Activated gamma-delta T cell treated with anti-CD3 and anti-CD28 coated beads, Interleukin-2, amount 50 U/mL, for 16 hours (primary cell): ENCODE data around the gene RNH1.

Experiments used
- DNase-seq: peaks from one replicate; pipeline ENCODE4 v3.0.0-alpha.2; 2020; ENCODE audit warnings: low read depth

RNH1 gene

DNA sequence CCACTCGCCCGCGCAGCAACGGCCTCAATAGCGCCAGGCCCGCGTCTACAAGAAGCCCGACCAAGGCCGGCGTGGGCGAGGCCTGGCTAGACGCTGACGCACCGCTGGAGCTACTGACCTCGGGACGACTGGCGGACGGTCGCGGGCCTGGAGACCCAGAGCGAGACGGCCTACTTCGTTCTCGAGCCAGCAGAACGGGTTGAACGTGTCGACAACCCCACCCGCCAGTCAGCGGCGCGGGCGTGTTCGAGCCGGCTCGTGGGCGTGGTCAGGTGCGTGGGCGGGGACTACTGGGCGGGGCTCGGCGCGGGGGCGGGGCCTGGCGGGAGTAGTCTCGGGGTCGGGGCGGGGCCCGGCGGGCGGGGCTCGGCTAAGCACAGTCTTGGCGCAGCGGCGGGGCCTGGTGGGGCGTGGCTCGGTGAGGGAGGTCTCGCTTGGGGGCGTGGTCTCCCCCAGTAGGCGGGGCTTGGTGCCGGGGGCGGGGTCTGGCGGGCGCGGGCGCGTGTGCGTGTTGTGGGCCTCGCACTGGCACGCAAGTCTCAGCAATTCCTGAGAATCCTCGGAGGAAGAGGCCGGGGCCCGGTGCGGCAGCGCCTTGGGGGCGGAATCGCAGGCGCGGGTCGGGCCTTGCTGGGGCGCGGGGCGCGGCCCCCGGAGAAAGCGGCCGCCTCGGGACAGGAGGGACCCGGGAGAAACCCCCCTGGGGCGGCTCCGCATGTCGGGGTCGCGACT, at the start of gene RNH1:
TSS of gene RNH1 (minus strand) at position 248 of the 732 bp plus-strand sequence. CDS start 5,080 bp downstream, outside the sequence.
- DNase-seq = peak; percentile 99

DNA sequence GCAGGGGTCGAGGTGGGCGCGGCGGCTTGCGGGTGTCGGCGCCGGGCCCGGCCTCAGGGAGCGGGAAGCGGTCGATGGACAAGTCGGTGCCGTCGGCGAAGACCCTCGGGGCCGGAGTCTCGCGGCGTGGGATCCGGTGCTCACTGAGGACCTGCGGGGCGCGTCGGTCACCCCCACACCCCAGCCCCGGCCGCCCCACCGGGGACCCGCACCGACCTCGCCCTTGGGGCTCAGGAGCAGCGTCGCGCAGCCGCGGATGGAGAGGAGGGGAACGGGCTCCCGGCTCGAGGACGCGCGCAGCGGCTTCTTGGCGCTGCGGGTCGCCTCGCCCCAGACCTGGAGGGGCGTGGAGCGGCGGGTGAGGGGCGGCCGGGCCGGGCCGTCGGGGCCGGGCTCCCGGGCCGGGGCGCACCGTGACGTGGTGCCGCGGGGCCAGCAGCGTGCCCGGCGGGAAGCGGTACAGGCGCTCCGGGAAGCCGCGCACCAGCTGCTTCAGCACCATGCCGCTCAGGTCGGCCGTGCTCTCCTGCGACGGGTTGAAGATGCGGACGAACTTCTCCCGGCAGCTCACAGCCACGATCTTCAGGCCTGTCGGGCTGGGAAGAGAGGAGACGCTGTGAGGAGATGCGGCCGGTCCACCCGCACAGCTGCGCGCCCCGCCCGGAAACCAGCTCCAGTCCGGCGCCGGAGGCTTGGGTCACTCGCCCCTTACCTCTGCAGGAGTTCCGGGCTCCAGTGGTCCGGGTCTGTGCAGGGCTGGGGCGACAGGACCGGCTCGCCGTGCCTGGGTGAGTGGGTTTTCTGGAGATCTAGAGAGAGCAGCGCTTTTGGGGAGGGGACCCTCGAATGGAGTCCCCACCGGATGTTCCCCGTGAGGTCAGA, 49.0 kb upstream of the RNH1 start:
- DNase-seq = no peak

DNA sequence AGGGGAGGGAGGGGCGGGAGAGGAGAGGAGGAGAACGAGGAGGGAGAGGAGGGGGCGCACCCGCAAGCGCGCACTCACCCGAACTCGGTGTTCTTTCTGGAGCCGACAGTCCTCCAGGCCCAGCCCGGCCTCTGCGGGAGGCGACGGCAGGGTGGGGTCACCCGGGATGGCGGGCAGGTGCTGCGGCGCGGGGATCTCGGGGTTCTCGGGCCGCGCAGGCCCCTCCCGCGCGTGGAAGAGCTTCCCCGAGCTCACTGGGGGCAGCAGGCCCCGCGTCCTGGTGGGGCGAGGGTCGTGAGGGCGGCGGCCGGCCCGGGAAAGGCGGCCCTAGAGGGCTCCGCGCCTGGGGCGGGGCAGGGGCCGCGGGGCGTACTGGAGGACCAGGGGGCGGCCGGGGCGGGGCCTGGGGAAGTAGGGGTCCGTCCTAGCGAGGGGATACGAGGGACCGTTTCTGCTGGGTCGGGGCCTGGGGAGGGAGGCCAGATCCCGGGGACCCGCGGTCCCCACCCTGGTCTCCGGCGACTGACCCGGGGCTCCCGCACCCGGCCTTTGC, 48.3 kb upstream of the RNH1 start:
- no peak for DNase-seq

DNA sequence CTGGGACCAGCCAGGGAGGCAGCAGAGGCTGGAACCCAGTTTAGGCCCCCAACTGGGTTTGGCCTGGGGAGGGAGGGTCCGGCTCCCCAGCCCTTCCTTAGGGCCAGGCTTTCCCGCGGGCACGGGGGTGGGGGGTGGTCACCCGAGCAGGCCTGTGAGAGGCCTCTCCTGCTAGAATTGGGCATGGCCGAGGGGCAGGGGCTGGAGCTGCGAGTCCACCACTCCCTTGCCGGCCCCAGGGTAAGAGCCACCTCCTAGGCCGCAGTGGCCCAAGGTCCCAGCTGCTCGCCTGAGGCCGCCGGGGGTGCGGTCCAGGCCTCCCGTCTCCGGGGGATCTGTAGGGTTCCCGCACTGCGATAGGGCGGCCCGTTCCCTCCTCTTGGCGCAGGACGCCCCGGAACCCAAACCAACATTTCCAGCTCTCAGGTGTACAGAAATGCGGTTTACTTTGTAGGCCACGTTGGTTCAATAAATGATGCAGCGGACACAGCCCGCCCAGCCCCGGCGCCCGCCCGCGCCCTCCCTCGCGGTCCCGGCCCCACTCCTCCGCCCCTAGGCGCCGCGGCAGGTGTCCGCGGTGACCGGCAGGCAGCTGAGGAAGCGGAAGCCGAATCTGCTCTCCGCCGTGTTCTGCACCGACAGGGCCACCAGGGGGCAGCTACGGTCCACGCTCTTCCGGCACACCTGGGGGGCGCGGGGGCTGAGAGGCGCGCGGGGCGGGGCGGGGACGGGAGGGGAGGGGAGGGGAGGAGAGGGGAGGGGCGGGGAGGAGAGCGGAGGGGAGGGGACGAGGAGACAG, 47.6 kb upstream of the RNH1 start:
- DNase-seq = peak; percentile 64

DNA sequence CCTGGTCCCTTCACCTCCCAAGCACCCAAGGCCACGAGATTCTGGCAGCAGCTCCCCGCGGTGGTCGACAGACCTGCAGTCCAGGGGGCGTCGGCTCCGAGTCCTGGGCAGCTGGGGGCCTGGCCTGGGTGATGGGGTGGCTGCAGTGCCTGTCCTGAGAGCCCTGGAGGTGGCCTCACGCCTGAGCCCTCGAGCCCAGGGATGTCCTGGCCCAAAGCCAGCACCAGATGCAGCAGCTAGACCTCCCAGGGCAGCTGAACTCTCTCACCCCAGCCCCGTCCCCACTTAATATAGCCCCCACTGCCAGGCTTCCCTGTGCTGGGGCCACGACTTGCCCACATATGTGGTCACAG, 46.9 kb upstream of the RNH1 start:
- no peak for DNase-seq

DNA sequence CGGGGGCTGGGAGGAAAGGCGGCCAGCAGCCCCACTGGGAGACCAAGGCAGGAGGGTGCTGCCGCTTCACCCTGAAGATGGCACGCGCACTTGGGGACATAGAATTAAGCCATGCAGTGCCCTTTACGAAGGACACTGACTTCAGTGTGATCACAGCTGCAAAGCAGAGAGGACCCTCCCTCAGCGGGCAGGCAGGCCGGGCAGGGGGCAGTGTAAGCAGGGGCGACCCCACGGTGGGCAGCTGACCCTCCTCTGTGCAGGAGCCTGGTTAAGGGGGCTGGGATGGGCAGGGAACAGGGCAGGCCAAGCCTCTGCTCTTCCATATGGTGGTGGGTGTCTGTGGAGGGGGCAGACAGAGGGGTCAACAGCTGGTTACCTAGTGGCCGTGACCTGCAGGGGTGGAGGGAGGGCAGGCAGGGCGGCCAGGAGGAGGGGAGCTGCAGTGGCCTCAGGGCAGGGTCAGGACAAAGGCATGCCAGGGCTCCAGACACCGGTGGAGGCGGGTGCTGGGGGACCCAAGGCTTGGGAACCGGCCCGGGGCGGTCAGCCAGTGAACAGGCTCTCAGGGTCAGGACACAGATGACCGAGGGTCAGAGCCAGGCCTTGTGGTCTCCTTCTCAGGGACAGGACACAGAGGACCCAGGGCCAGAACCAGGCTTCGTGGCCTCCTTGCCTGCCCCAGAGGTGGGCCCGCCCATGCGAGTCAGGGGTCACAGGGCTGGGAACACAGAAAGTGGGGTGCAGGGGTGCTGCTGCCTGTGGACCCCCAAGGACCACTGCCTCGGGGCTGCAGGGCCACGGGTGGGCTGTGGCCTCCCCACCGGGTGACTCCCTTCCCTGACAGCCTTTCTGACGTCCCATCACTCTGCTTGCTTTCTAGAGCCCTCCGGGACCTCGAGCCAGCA, 46.3 kb upstream of the RNH1 start:
- DNase-seq = no peak

DNA sequence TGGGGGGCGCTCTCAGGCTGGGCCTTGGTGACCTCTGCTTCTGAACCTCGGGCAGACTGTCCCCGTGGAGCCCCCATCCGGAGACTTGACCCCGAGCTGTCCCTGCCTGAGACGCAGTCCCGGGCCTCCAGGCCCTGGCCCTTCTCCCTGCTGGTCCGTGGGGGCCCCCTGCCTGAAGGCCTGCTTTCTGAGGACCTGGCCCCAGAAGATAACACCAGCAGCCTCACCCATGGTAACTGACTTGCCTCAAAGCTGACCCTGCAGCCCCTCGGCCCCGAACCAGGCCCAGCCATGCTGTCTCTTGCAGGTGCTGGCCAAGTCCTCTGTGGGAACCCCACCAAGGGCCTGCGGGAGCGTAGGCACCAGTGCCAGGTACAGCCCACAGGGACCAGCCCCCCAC, 44.6 kb upstream of the RNH1 start:
- DNase-seq = no peak

DNA sequence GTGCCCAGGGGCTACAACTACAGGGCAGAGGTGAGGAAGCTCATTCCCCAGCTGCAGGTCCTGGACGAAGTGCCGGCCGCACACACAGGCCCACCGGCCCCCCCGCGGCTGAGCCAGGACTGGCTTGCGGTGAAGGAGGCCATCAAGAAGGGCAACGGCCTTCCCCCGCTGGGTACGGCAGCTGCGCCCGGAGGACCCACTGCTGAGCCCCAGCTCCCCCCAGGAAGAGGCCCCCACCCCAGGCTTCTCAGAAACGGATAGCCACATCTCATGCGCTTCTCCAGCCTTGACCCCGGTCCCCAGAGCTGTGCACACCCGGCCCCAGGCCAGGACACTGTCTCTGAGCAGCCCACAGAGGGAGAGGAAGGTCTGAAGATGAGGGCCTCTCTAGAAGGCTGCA, 44.1 kb upstream of the RNH1 start:
- DNase-seq = no peak

DNA sequence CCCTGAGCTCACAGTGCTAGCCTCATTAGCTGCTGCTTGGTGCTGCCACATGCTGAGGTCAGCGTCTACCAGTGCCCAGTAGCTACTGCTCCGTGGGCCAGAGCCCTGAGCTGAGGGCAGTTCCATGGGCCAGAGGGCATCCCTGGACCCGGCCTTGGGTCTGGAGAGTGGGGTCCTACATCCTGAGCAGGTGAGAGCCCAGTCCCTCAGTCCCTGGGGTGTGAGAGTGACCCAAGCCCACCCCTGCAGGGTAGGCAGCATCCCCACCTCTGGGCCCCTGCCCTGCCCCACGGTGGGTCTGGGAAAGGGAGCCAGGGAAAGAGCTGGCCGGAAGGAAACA, 43.7 kb upstream of the RNH1 start:
- no peak for DNase-seq

DNA sequence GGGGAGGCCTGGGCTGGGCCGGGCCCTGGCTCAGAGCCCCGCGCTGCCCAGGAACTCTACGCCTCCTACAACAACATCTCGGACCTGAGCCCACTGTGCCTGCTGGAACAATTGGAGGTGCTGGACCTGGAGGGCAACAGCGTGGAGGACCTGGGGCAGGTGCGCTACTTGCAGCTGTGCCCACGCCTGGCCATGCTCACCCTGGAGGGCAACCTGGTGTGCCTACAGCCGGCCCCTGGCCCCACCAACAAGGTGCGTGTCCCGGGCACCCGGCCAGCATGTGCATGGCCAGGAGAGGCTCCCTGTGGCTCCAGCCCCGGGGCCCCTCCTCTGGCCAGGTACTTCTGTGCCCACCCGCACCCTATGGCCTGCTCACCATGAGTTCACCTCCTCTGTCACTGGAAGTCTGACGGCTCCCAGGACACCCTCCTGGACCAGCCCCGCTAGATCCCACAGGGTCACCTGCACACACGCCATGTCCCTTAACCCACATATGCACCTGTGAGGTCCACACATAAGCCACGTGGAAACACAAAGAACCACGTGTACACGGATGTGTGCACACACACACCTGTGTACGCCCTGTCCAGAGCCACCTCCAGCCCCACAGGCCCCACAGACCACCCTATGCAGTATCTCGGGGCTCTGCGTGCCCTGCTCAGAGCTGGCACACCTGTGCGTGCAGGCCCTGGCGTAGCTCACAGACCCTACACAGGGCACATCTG, 43.1 kb upstream of the RNH1 start:
- DNase-seq = no peak

DNA sequence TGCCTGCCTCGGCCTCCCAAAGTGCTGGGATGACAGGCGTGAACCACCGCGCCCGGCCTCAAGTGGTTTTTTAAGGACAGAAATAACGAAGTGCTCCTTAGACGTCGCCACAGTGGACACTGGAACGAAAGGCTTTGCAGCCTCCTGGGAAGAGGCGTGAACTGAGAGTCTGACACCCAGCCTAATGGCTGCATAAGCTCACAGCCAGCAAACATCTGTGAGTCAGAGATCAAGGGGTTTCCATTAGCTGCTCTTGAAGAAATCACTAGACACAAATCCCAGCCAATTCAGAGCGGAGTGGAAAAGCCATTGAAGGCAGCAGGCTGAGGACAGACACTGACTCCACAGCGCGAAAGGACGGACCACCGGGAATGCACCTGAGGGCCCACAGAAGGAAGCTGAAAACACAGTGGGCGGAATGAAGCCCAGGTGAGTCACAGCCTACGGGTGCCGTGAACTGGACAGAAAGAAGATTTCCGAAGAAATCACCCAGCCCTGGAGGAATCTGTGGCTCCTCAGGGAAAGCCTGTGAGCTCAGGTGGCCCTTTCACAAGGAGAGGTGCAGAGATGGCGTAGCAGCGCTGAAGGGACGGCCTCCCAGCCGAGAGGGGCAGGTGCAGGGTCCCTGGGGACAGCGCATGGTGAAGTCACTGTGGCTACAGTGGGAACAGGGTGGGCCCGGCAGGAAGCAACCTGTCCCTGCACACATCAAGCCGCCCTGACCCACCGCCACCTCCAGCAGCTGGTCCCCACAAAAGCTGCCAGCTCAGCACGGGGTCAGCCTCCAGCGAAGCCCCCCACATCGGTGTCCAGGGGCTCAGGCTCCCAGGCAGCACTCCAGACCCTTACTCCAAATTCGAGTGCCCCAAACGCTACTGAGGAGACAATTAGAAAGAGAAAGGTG, 41.9 kb upstream of the RNH1 start:
- no peak for DNase-seq

DNA sequence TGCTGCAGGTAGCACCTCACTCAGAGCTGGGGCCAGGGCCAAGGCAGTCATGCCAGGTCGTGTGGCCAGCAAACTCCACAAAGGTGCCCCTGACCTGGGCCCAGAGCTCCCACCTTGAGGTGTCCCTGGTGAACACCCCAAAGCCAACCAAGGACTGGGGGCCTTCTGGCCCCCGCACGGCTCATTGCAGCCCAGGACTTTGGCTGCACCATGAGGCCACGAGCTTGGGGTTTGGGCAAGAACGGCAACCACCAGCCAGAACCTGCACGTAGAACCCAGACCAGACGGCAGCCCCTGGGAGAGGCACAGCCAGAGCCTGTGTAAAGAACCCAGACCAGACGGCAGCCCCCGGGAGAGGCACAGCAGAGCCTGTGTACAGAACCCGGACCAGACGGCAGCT, 38.1 kb upstream of the RNH1 start:
- DNase-seq = no peak

DNA sequence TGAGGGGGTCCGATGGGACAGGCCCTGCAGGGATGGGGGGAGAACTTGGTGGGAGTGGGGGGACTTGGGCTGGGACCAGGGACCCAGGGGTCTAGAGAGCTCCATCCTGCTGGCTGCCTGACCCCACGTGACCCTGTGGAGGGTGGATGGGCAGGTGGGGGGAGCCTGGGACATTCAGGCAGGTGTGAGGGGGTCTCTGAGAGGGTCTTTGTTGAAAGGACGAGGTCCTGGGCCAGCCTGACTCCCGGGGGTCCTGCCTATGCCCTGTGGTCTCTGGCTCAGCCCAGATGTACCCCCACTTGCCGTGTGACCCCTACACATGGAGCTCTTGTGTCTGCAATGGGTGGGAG, 37.8 kb upstream of the RNH1 start:
- DNase-seq = no peak

DNA sequence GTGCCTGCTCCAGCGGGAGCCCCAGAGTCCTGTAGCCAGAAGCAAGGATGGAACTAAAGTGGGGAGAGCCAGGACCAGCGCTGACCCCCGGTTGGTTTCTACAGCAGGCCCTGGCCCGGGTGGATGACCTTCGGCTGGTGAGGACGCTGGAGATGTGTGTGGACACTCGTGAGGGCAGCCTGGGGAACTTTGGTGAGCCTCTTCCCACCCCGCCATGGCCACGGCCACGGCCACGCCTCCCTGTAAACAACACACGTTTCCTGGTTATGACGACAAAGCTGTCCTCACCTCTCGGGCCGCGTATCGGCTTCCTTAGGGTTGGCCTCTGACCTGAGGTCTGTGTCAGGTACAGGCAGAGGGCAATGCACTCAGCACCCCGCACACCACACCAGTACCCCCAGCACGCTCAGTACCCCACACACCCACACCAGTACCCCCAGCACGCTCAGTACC, 34.4 kb upstream of the RNH1 start:
- DNase-seq = no peak

DNA sequence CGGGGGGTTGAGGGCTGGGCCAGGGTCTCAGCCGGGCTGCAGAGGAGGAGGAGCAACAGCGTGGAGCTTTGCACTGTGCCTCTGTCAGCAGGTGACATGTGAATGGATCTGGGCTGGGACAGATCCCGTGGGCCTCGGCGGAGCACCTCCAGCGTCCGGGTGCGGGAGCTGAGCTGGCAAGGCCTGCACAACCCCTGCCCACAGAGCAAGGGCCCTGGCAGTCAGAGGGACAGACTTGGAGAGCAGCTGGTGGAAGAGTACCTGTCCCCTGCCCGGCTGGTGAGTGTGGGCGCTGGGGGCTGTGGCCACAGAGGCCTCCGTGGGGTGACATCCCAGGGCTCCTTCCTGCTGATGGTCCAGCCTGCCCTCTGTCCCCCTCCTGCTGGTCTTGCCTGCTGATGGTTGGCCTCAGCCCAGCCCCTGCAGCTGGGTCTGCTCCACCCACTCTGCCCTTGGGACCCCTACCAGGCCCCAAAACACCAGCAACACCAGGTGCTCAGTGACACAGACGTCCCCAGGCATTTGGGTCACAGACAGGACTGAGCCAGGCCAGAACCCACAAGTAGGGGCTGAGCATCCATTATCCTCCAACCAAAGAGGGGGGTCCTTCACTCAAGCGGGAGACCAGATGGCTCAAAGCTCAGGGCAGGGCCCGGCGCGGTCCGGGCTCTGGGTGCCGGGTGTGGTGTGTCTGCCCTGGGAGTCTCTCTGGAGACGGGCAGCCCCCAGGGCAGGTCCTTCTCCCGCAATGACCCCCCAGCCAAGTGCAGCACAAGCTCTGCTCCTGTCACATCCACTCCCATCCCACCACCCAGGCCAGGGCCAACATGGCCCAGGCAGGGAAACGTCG, 33.8 kb upstream of the RNH1 start:
- no peak for DNase-seq

DNA sequence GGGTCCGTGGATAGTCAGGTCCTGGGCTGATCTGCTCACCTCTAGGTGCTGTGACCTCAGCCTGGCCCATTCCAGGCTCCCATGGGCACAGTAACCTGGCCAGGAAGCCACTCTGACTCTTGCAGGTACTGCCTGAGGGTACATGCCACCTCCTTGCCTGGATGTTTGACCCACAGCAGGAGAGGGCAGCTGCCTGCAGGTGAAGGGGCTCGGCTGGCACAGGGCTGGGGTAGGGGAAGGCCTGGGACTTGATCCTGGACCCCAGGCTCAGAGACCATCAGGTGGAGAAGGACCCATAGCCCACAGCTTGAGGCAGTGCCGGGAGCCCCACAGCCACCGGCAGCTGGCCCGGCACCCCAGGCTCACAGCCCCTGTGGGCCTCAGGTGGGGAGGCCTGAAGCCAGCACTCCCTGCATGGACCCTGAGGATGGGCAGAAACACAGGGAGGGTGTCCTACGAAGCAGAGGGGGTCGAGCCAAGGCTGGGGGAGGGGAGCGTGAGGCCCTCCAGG, 33.0 kb upstream of the RNH1 start:
- no peak for DNase-seq

DNA sequence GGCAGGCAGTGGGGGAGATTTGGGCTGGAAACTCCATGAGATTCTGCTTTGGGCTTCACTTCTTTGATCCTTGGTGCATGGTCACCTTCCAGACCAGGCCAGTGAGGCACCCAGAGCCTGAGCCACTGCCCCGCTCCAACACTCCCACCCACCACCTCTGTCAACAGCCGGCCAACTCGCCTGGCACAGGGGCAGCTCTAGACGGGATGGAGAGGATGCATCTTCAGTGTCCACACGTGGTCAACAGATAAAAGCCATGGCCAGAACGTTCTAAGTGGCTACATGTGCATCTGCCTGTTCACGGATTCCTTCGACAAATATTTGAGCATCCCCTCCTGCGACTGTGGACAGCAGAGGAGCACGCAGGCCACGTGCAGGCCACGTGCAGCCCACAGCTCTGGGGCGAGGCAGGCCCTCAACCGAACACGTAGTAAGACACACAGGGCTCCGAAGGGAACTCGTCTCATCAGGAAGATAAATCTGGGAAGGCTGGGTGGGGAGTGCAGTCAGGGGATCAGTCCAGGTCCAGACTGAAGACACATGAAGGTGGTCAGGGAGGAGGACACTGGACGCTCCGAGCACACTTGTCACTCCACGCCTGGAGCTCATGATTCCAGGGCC, 31.5 kb upstream of the RNH1 start:
- no peak for DNase-seq
